Stomach (tissue), 4 donors: Measurements from ENCODE around the gene SNCA.

ENCODE experiments used
- EP300 ChIP-seq: sonication (generic); formaldehyde crosslinking; IDR thresholded peaks from one replicate; pipeline ENCODE4 v1.6.1; 2017; ENCODE audit warnings: antibody characterized with exemption
- POLR2A ChIP-seq, 4 donors: fragments of 450-650 bp; IDR thresholded peaks; one replicate each; pipeline ENCODE4 v1.6.1; 2016; ENCODE audit warnings: antibody characterized with exemption in 4 of 4, control low read depth in 2 of 4, mild to moderate bottlenecking in 1 of 4, moderate library complexity in 1 of 4
- TF ChIP-seq, protein P1 (sequence below), 7 experiments: fragments of 450-650 bp in 4 of 7; fragments of 200-600 bp in 3 of 7; sonication (generic) in 3 of 7; IDR thresholded peaks; one replicate each; pipeline ENCODE4 v1.5.1; 2016 to 2019; ENCODE audit warnings: antibody characterized with exemption in 7 of 7, control low read depth in 2 of 7, mild to moderate bottlenecking in 1 of 7

DNA sequence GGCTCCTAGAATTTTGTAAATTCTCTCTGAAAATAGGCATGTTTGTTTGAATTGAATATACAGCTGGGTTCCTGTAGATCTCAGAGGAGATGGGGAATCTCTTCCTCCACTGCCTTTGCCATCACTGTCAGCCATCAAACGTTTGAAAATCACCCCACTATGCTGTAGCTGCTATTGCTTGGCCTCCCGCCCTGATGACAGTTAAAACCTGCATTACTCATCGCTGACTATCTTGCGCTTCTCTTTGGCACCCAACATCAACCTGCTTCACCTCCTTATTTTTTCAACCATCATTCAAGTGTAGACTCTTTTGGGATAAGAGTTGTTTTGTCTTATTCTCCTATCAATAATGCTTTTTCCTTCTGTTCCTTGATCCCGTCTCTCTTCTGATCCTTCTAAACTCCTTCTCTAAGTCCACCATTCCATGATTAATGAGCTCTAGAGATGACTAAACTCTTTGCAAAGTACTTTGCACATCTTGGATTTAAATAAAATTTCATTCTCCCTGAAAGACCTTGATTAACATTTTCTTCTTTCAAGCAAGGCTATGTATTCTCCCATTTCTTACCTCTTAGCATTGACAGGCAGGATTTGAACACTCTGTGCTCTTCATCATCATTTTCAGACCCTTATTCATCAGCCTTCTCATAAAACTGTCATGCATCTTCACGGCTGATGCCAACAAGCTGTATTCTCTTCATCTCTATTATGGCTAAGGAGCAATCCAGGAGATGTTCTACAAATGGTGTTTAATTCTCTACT lies 133.0 kb downstream of the SNCA start:
- TF ChIP-seq, protein P1, sequence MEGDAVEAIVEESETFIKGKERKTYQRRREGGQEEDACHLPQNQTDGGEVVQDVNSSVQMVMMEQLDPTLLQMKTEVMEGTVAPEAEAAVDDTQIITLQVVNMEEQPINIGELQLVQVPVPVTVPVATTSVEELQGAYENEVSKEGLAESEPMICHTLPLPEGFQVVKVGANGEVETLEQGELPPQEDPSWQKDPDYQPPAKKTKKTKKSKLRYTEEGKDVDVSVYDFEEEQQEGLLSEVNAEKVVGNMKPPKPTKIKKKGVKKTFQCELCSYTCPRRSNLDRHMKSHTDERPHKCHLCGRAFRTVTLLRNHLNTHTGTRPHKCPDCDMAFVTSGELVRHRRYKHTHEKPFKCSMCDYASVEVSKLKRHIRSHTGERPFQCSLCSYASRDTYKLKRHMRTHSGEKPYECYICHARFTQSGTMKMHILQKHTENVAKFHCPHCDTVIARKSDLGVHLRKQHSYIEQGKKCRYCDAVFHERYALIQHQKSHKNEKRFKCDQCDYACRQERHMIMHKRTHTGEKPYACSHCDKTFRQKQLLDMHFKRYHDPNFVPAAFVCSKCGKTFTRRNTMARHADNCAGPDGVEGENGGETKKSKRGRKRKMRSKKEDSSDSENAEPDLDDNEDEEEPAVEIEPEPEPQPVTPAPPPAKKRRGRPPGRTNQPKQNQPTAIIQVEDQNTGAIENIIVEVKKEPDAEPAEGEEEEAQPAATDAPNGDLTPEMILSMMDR (IDR thresholded peaks at IDR 0.05) = no peak
- TF ChIP-seq EP300 (no peak), POLR2A (IDR thresholded peaks at IDR 0.05) (no peak)
